ENCODE data around the gene AP5S1.

AP5S1 gene

DNA sequence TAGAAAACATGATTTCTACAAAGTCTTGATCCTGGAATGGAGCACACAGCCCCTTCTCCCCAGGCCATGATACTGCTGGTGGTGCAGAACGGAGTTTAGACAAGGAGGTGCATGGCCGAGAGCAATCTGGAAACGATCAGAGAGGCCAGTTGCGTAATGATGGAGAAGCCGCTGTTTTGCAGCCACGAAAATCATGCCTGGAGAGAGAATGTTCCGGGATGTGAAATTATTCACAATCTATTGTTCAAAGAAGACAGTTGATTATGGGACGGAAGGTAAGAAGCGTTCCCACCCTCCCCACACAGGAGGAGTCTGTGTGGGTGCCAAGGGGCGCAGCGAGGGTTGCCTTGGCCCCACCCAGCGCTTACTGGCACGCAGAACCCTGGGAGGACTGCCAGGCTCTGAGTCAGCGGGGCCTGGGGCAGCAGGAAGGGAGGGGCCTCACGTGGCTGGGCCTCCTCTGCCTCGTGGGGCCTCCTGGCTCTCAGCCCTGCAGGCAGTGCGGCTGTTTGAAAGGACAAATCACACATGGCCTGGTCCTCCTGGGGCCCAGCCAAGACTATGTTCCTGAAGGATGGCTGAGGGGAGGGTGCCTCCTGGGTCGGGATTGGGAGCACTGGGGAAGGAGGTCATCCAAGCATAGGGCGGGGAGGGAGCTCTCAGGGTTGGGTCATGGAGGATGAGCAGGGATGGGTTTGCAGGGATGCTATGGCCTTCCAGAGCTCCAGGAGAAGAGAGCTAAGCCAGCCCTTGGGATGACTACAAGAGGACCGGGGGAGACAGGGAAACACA is 8.7 kb upstream of the AP5S1 start:
- TF ChIP-seq, protein P1, sequence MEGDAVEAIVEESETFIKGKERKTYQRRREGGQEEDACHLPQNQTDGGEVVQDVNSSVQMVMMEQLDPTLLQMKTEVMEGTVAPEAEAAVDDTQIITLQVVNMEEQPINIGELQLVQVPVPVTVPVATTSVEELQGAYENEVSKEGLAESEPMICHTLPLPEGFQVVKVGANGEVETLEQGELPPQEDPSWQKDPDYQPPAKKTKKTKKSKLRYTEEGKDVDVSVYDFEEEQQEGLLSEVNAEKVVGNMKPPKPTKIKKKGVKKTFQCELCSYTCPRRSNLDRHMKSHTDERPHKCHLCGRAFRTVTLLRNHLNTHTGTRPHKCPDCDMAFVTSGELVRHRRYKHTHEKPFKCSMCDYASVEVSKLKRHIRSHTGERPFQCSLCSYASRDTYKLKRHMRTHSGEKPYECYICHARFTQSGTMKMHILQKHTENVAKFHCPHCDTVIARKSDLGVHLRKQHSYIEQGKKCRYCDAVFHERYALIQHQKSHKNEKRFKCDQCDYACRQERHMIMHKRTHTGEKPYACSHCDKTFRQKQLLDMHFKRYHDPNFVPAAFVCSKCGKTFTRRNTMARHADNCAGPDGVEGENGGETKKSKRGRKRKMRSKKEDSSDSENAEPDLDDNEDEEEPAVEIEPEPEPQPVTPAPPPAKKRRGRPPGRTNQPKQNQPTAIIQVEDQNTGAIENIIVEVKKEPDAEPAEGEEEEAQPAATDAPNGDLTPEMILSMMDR (IDR thresholded peaks at IDR 0.05; ENCODE audit: control insufficient read depth, insufficient read depth, low read depth, low read length, missing control alignments): no peak
- peak overlapping the region; percentile 39 for H3K4me3 ChIP-seq (ENCODE audit: control insufficient read depth, low read depth, low read length)
- DNase-seq (ENCODE audit: low read depth): peak; percentile 98

GRCh38 chr20:3812259-3812681 is 8.1 kb upstream of the AP5S1 start:
- H3K4me3 ChIP-seq (ENCODE audit: control insufficient read depth, low read depth, low read length): no peak overlapping the region
- TF ChIP-seq, protein P1 (IDR thresholded peaks at IDR 0.05; ENCODE audit: control insufficient read depth, insufficient read depth, low read depth, low read length, missing control alignments): no peak
- no peak for DNase-seq (ENCODE audit: low read depth)

- no peak for DNase-seq (ENCODE audit: low read depth)
- H3K4me3 ChIP-seq (ENCODE audit: control insufficient read depth, low read depth, low read length): no peak overlapping the region
- TF ChIP-seq, protein P1 (IDR thresholded peaks at IDR 0.05; ENCODE audit: control insufficient read depth, insufficient read depth, low read depth, low read length, missing control alignments): no peak
Measured at GRCh38 chr20:3812975-3813847, 7.1 kb upstream of the AP5S1 start.

- TF ChIP-seq, protein P1 (IDR thresholded peaks at IDR 0.05; ENCODE audit: control insufficient read depth, insufficient read depth, low read depth, low read length, missing control alignments): no peak
- no peak overlapping the region for H3K4me3 ChIP-seq (ENCODE audit: control insufficient read depth, low read depth, low read length)
- DNase-seq (ENCODE audit: low read depth): no peak
Measured at GRCh38 chr20:3813848-3814581, 6.3 kb upstream of the AP5S1 start.

DNA sequence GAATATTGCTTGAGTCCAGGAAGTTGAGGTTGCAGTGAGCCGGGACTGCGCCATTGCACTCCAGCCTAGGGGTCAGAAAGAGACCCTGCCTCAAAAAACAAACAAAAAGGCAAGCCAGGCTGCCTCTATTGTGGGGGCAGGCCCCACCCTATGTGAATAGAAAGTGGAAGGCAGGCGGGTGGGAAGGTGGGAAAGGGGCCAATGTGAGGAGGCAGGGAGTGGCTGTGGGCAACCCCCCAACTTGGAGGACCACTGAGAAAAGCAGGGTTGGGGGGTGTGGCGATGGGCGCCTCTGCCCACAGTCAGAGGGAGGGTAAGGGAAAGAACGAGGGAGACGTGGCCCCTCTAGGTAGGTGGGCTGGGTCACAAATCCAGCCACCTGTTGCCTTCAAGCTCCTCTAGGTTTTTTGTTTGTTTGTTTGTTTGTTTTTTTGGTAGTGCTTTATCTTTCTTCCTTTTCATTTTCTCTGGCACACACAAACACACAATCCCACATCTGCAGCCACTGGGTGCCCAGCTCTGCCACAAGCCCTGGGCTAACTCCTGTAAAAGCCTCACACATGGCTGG is 5.3 kb upstream of the AP5S1 start:
- DNase-seq (ENCODE audit: low read depth): no peak
- H3K4me3 ChIP-seq (ENCODE audit: control insufficient read depth, low read depth, low read length): no peak overlapping the region
- TF ChIP-seq, protein P1 (IDR thresholded peaks at IDR 0.05; ENCODE audit: control insufficient read depth, insufficient read depth, low read depth, low read length, missing control alignments): no peak

Measured in AG09309 (cell line).